Mesenchymal stem cell (in vitro differentiated cells and primary cell): Measurements from ENCODE around the gene SERPINB6.
"Not testable (repeated sequence)": the region's sequence is repeated elsewhere in the genome, so short reads cannot be mapped to it uniquely, and the experiment has no call there.

Experiments used
- DNase-seq: peaks from one replicate; pipeline ENCODE4 v3.0.0-alpha.2; 2013
- H2AFZ ChIP-seq: one replicate; pipeline ENCODE4 v1.6.1; 2013; ENCODE audit warnings: low read depth, mild to moderate bottlenecking, control low read depth, inconsistent platforms, low read length, moderate library complexity
- H2AK5ac ChIP-seq: 2 replicates; pipeline ENCODE4 v1.6.1; 2013; ENCODE audit warnings: low read length, moderate library complexity, mild to moderate bottlenecking, inconsistent platforms; ENCODE audit not compliant: severe bottlenecking
- H2BK120ac ChIP-seq: one replicate; pipeline ENCODE4 v1.6.1; 2013; ENCODE audit warnings: low read depth, mild to moderate bottlenecking, inconsistent platforms, low read length, moderate library complexity
- H2BK12ac ChIP-seq, 2 experiments: one replicate each; pipeline ENCODE4 v1.6.1; 2013; ENCODE audit warnings: inconsistent platforms in 2 of 2, low read length in 2 of 2, mild to moderate bottlenecking in 2 of 2, moderate library complexity in 2 of 2, control low read depth in 1 of 2
- H2BK15ac ChIP-seq: one replicate; pipeline ENCODE4 v1.6.1; 2013; ENCODE audit warnings: mild to moderate bottlenecking, low read depth, inconsistent platforms; ENCODE audit not compliant: poor library complexity, severe bottlenecking
- H2BK5ac ChIP-seq: 2 replicates; pipeline ENCODE4 v1.6.1; 2013; ENCODE audit warnings: low read depth, mild to moderate bottlenecking, low read length, control low read depth, inconsistent platforms; ENCODE audit not compliant: poor library complexity, severe bottlenecking
- H3K14ac ChIP-seq, 2 experiments: one replicate each; pipeline ENCODE4 v1.6.1; 2013; ENCODE audit warnings: inconsistent platforms in 2 of 2, low read length in 2 of 2, control low read depth in 1 of 2, mild to moderate bottlenecking in 1 of 2, moderate library complexity in 1 of 2
- H3K18ac ChIP-seq, 2 experiments: one replicate each; pipeline ENCODE4 v1.6.1; 2013; ENCODE audit warnings: inconsistent platforms in 2 of 2, low read length in 2 of 2, control low read depth in 1 of 2, low read depth in 1 of 2, mild to moderate bottlenecking in 1 of 2
- H3K23ac ChIP-seq, 2 experiments: one replicate each; pipeline ENCODE4 v1.6.1; 2013; ENCODE audit warnings: inconsistent platforms in 2 of 2, low read length in 2 of 2, mild to moderate bottlenecking in 2 of 2, moderate library complexity in 2 of 2, control low read depth in 1 of 2
- H3K27ac ChIP-seq: 2 replicates; pipeline ENCODE4 v1.5.1; 2013; ENCODE audit warnings: mild to moderate bottlenecking, moderate library complexity, low read length, control low read depth, inconsistent platforms; ENCODE audit not compliant: poor library complexity, severe bottlenecking
- H3K27me3 ChIP-seq, 2 experiments: 2 replicates each; pipeline versions ENCODE4 v1.6.1 to v1.7.0; 2013; ENCODE audit warnings: low read length in 2 of 2, mild to moderate bottlenecking in 2 of 2, moderate library complexity in 2 of 2, control low read depth in 1 of 2, inconsistent platforms in 1 of 2; ENCODE audit not compliant: control insufficient read depth in 1 of 2, insufficient read depth in 1 of 2
- H3K36me3 ChIP-seq, 2 experiments: 2 replicates each; pipeline versions ENCODE4 v1.6.1 to v1.7.0; 2013; ENCODE audit warnings: low read length in 2 of 2, control low read depth in 1 of 2, inconsistent platforms in 1 of 2, low read depth in 1 of 2, mild to moderate bottlenecking in 1 of 2; ENCODE audit not compliant: insufficient read depth in 2 of 2, control insufficient read depth in 1 of 2
- H3K4ac ChIP-seq, 2 experiments: one replicate each; pipeline ENCODE4 v1.6.1; 2013; ENCODE audit warnings: inconsistent platforms in 2 of 2, low read length in 2 of 2, mild to moderate bottlenecking in 2 of 2, moderate library complexity in 2 of 2, control low read depth in 1 of 2, low read depth in 1 of 2
- H3K4me1 ChIP-seq: 2 replicates; pipeline ENCODE4 v1.6.1; 2013; ENCODE audit warnings: low read depth, low read length, control low read depth; ENCODE audit not compliant: control insufficient read depth, insufficient read depth
- H3K4me2 ChIP-seq: 2 replicates; pipeline ENCODE4 v1.6.1; 2013; ENCODE audit warnings: low read length, mild to moderate bottlenecking, inconsistent platforms; ENCODE audit not compliant: poor library complexity, severe bottlenecking
- H3K4me3 ChIP-seq, 2 experiments: 2 replicates each; pipeline versions ENCODE4 v1.5.1 to v1.7.0; 2013; ENCODE audit warnings: low read length in 2 of 2, mild to moderate bottlenecking in 2 of 2, control low read depth in 1 of 2, low read depth in 1 of 2; ENCODE audit not compliant: insufficient read depth in 1 of 2
- H3K79me1 ChIP-seq: replicated peaks from 2 replicates; pipeline ENCODE4 v1.6.1; 2013; ENCODE audit warnings: mild to moderate bottlenecking, control low read depth, low read length, inconsistent platforms; ENCODE audit not compliant: poor library complexity, severe bottlenecking
- H3K9ac ChIP-seq: 2 replicates; pipeline ENCODE4 v1.7.0; 2013; ENCODE audit warnings: mild to moderate bottlenecking, low read length, moderate library complexity
- H3K9me3 ChIP-seq: 2 replicates; pipeline ENCODE4 v1.7.0; 2013; ENCODE audit warnings: mild to moderate bottlenecking, low read length; ENCODE audit not compliant: control insufficient read depth
- H4K8ac ChIP-seq: one replicate; pipeline ENCODE4 v1.6.1; 2013; ENCODE audit warnings: inconsistent platforms, mild to moderate bottlenecking, low read length, moderate library complexity
- H4K91ac ChIP-seq: one replicate; pipeline ENCODE4 v1.6.1; 2013; ENCODE audit warnings: mild to moderate bottlenecking, low read length, inconsistent platforms
- WGBS: methylation state at CpG from one replicate; pipeline ENCODE4 v1.1.7; 2013; ENCODE audit warnings: mixed read lengths; 5-methylcytosine and 5-hydroxymethylcytosine counted together

Gene SERPINB6

DNA sequence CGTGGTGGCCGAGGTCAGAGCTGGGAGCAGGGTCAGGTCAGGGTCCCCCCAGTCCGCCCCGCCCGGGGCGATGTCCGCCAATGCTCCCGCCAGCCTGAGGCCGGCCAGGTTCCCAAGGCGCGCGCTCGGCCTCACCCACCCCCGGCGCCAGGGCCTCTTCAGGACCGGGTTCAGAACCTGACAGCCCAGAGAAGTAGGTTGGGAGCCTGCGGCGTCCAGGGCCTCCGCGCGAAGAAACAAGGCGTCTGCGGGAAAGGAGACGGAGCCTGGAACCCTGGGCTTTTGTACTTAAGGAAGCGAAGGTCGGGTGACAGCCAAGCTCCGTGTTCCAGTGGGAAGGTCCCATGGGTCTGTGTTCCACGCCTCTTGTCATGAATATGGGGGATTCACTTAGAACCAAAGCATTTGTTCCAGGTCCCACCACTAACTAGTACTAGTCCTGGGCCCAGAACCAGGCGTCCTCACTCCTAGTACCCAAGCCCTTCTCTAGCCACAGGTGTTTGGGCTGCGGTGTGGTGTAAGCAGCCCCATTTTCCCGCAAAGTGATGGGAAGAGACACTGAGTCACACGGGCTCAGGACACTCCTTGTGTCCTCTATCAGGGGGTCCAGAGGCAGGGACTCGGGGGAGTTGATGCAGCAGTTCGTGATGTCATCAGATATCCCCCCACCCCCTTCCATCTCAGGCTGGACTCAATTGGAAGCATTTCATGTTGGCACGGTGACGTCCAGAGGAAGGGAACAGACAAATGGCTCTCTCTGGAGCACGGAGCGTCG is 67.8 kb downstream of the SERPINB6 start:
- H2AK5ac ChIP-seq, H3K27me3 ChIP-seq, H2AFZ ChIP-seq, H4K8ac ChIP-seq, H3K4ac ChIP-seq, H3K14ac ChIP-seq, H3K79me1 ChIP-seq, H2BK120ac ChIP-seq, DNase-seq, H3K36me3 ChIP-seq, H4K91ac ChIP-seq, H3K9me3 ChIP-seq, H3K23ac ChIP-seq, H3K18ac ChIP-seq, H3K27ac ChIP-seq, H2BK12ac ChIP-seq: not testable (repeated sequence)
- peak overlapping the region; percentile 8 for H2BK5ac ChIP-seq
- H3K4me1 ChIP-seq: peaks cover 15% of the 10 kb centered on the region
- 0% methylated on average over 7 of the region's 39 CpGs for WGBS
- H2BK15ac ChIP-seq: peak overlapping the region; percentile 38
- H3K9ac ChIP-seq: peak overlapping the region; percentile 79
- peak overlapping the region; percentile 76 for H3K4me2 ChIP-seq
- peak overlapping the region; percentile 69 to 81 for H3K4me3 ChIP-seq

DNA sequence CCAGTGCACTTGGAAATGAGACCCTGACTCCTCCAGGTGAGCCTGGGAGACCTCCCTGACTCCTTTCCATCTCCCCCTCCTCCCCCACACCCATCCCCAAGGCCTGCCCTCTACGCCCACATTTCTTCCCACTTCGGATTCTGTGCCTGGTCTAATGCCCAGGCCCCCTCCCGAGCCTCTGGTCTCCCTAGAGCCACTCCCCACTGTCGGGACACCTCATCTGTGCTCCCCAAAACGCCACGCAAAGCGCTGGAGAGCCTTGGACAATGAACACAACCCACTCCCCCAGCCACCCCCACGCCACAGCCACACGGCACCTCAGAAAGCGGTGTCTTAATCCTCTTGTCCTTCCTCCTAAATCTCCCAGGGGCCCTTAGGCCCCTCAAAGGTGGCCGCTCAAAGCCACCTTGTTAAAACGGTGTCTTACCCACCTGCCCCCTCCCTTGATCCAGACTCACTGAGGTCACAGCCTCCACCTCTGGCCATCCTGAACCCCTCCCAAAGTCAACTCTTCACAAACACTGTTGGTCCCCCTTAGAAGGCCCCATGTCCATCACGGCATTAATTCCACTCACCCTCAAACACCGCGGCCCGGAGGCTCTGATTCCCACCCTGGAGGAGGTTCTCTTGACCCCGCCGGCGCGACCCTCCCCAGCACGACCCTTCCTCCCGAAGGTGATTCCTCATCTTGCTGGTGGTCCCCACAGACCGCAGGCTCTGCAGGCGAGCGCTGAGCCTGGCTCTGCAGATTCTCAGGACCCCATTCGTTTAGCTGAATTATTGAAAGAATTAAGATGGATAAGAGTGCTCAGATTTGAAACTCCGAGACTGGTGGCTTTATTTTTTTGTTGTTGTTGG is 69.5 kb downstream of the SERPINB6 start:
- not testable (repeated sequence) for H2AFZ ChIP-seq, H3K27ac ChIP-seq, H3K4ac ChIP-seq, H4K8ac ChIP-seq, H4K91ac ChIP-seq, H3K14ac ChIP-seq, H2BK120ac ChIP-seq, H3K23ac ChIP-seq, H3K9me3 ChIP-seq, H2BK15ac ChIP-seq, H3K79me1 ChIP-seq, H3K36me3 ChIP-seq, H3K27me3 ChIP-seq, DNase-seq, H2BK5ac ChIP-seq
- WGBS: 53% methylated on average over 27 of the region's 27 CpGs
- H3K9ac ChIP-seq: peak overlapping the region; percentile 79
- H2AK5ac ChIP-seq: peak overlapping the region; percentile 18
- H3K4me2 ChIP-seq: peak overlapping the region; percentile 76
- peak overlapping the region in 1 of 2 experiments; percentile 9 for H3K18ac ChIP-seq
- peaks cover 15% of the 10 kb centered on the region for H3K4me1 ChIP-seq
- peak overlapping the region in 1 of 2 experiments; percentile 35 for H2BK12ac ChIP-seq
- H3K4me3 ChIP-seq: peak overlapping the region; percentile 28 to 81

DNA sequence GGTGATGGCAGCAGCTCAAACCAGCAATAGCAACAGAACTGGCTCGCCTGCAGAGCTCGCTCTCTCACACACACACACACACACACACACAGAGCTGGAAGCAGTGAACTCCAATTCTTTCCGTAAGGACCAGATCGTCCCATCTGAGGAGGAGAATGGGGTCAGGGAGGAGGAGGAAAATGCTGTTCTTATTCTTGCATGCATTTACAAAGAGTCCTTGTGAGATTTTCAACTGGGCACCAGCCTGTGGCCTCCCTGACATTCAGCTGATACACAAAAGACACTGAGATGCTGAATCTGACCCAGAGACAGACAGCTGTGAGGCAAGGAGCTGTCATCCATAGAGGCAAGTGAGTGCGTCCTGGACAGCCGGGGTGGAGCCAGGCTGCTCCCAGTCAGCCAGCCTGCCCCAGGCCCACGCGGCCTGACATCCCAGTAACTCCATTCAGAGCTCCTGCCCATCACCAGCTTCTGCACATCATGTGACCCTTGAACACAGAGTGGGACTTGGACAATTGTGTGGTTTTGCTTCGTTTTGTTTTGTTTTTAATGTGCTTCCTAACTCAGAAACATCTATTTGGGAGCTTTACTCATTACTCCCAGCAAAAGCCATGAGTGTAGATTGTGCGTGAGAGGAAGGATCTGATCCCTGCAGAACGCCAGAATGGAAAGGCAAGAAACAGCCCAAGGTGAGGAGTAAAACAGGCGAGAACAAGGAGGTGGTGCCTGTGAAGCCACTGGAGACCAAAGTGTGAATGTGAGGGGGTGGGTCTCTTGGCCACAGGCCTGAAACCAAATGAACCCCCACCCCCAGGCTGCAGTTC is 70.3 kb downstream of the SERPINB6 start:
- Histone ChIP-seq H2BK5ac (no peak overlapping the region), H3K4ac (no peak overlapping the region), H3K4me1 (peaks cover 15% of the 10 kb centered on the region), H3K79me1 (no peaks in the 10 kb centered on the region), H2BK120ac (no peak overlapping the region), H3K27ac (no peak overlapping the region), H3K9ac (peak overlapping the region; percentile 17), H3K18ac (peak overlapping the region in 1 of 2 experiments; percentile 25), H2AK5ac (no peak overlapping the region), H3K23ac (peak overlapping the region in 1 of 2 experiments; percentile 23), H3K9me3 (no peaks in the 10 kb centered on the region), H3K27me3 (no peaks in the 10 kb centered on the region), H2BK15ac (no peak overlapping the region), H3K36me3 (peaks cover 0 to 3% of the 10 kb centered on the region in 2 experiments), H3K4me3 (no peak overlapping the region), H4K8ac (no peak overlapping the region), H2BK12ac (no peak overlapping the region), H3K4me2 (no peak overlapping the region), H3K14ac (no peak overlapping the region), H4K91ac (no peak overlapping the region), H2AFZ (no peak overlapping the region)
- WGBS: 81% methylated on average over 5 of the region's 12 CpGs
- peak; percentile 13 for DNase-seq
